ENCODE measurements around the gene PRKAR2B. TPM values are rescaled to one million over a fixed set of nuclear protein-coding genes. Genes with fewer than 3 reads are reported as not detected.

Gene PRKAR2B
- total RNA-seq, 1 experiment from 2014 or later: 15.1 TPM

DNA sequence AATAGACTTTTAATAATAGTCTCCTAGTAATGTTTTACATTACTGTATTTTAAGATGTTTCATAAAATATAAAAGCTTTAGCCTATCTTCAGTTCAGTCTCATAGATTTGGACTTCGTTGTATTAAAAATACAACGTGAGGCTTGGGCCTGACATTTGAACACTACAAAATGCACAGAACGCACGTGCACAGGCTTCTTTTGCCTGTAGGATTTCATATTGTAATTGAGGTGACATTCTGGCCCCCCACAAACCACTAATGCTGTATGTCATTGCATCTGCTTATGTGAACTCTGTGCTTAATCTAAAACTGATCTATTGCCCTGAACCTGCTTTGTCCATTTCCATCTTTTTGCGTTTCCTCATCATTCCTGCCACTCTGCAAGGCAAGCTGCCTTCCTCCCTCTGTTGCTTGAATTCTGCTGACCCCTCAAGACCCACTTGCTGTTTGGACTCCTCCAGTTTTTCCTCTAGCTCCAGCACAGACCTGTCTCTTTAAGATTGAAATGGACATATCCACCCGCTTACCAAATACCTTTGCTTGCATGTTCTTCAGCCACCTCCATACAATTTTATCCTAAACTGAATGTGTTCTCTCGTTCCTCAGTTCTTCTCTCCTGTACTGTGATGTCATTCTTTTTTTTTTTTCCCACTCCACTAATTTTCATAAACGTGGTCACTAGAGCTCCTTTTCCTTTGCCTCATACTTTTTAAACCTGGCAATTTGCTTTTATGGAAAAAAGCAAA lies 12.4 kb downstream of the PRKAR2B start:
- Histone ChIP-seq H3K4me3 (replicated peaks in 1 of 2; ENCODE audit: low read depth in 1 of 2, low read length in 2 of 2) (no peak overlapping the region), H3K9me2 (ENCODE audit: insufficient read depth) (no peaks in the 10 kb centered on the region), H3K27me3 (ENCODE audit: insufficient read depth, low read length) (no peaks in the 10 kb centered on the region), H4K20me1 (ENCODE audit: insufficient read depth) (no peaks in the 10 kb centered on the region), H3K79me2 (ENCODE audit: insufficient read depth, low read length) (no peaks in the 10 kb centered on the region), H3K27ac (ENCODE audit: low read depth, low read length) (no peak overlapping the region), H3K4me1 (ENCODE audit: control insufficient read depth in 1 of 2, insufficient read depth in 2 of 2, low read length in 2 of 2) (no peaks in the 10 kb centered on the region), H2AFZ (ENCODE audit: low read depth, low read length, poor library complexity, severe bottlenecking) (no peak overlapping the region), H3K9ac (ENCODE audit: low read length) (no peak overlapping the region), H3K36me3 (ENCODE audit: control insufficient read depth in 1 of 2, insufficient read depth in 2 of 2, low read length in 2 of 2) (no peaks in the 10 kb centered on the region), H3K9me3 (ENCODE audit: control insufficient read depth in 1 of 2, insufficient read depth in 1 of 2, low read depth in 1 of 2, low read length in 2 of 2) (no peaks in the 10 kb centered on the region), H3K4me2 (ENCODE audit: low read length) (no peak overlapping the region)
- DNase-seq (ENCODE audit: low read depth, low spot score): no peak
- ChIA-PET POLR2A (no interaction called here), RAD21 (ENCODE audit: low non-redundant PET in 1 of 2, low total read pairs in 2 of 2, uncharacterized antibody in 2 of 2, unreplicated experiment in 2 of 2) (no interaction called here), CTCF (interaction anchor here (1.3 kb wide), 1 partner anchor 8 kb away, joined by 3 read pairs; no protein-coding TSS in a partner anchor)
- TF ChIP-seq RAD21 (IDR thresholded peaks at IDR 0.05; ENCODE audit: low read depth): no peak
- no peak for TF ChIP-seq ELF1 (IDR thresholded peaks at IDR 0.05; ENCODE audit: borderline replicate concordance, low read depth)
- no peak for TF ChIP-seq EZH2 (IDR thresholded peaks at IDR 0.05)
- no TSS peak for BruUV-seq (replicated peaks)
- no peak for ATAC-seq
- intact Hi-C loops (cut with micrococcal nuclease): no loop called here

DNA sequence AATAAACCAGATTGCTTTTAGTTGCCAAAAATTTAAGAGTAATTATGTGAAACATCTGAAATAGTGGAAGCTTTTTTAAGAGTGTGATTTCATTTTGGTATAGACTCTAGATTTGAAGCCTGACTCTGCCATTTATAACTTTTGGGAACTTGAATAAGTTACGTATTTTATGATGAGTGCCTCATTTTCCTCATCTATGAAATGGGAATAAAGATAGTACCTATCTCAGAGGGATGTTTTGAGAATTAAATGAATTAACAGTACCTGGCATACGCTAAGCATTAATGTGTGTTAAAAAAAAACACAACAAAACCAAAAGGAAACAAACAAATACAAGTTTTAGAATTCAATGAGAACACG lies 12.9 kb downstream of the PRKAR2B start:
- no peak for TF ChIP-seq ZFX (IDR thresholded peaks at IDR 0.05)
- no peak for TF ChIP-seq ZNF274 (IDR thresholded peaks at IDR 0.05; ENCODE audit: low read depth, low read length)
- no peak for TF ChIP-seq SRF (IDR thresholded peaks at IDR 0.05; ENCODE audit: low read depth)
- TF ChIP-seq CEBPB (IDR thresholded peaks at IDR 0.05; ENCODE audit: low read depth): no peak
- no peak for TF ChIP-seq ELF1 (IDR thresholded peaks at IDR 0.05; ENCODE audit: borderline replicate concordance, low read depth)
- TF ChIP-seq TCF7L2 (IDR thresholded peaks at IDR 0.05; ENCODE audit: borderline replicate concordance, extremely low read depth, insufficient read depth, insufficient read length): no peak
- TF ChIP-seq, protein P1, sequence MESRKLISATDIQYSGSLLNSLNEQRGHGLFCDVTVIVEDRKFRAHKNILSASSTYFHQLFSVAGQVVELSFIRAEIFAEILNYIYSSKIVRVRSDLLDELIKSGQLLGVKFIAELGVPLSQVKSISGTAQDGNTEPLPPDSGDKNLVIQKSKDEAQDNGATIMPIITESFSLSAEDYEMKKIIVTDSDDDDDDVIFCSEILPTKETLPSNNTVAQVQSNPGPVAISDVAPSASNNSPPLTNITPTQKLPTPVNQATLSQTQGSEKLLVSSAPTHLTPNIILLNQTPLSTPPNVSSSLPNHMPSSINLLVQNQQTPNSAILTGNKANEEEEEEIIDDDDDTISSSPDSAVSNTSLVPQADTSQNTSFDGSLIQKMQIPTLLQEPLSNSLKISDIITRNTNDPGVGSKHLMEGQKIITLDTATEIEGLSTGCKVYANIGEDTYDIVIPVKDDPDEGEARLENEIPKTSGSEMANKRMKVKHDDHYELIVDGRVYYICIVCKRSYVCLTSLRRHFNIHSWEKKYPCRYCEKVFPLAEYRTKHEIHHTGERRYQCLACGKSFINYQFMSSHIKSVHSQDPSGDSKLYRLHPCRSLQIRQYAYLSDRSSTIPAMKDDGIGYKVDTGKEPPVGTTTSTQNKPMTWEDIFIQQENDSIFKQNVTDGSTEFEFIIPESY (IDR thresholded peaks at IDR 0.05; ENCODE audit: extremely low read depth, insufficient replicate concordance, low read length): no peak
- no peak for TF ChIP-seq POLR2A (IDR thresholded peaks at IDR 0.05; ENCODE audit: borderline replicate concordance, extremely low read depth, insufficient read depth, insufficient read length)
- TF ChIP-seq CBX3 (IDR thresholded peaks at IDR 0.05; ENCODE audit: low read depth): no peak
- no peak for TF ChIP-seq SIN3A (IDR thresholded peaks at IDR 0.05; ENCODE audit: low read depth)
- TF ChIP-seq RAD21 (IDR thresholded peaks at IDR 0.05; ENCODE audit: low read depth): no peak
- TF ChIP-seq, protein P2, sequence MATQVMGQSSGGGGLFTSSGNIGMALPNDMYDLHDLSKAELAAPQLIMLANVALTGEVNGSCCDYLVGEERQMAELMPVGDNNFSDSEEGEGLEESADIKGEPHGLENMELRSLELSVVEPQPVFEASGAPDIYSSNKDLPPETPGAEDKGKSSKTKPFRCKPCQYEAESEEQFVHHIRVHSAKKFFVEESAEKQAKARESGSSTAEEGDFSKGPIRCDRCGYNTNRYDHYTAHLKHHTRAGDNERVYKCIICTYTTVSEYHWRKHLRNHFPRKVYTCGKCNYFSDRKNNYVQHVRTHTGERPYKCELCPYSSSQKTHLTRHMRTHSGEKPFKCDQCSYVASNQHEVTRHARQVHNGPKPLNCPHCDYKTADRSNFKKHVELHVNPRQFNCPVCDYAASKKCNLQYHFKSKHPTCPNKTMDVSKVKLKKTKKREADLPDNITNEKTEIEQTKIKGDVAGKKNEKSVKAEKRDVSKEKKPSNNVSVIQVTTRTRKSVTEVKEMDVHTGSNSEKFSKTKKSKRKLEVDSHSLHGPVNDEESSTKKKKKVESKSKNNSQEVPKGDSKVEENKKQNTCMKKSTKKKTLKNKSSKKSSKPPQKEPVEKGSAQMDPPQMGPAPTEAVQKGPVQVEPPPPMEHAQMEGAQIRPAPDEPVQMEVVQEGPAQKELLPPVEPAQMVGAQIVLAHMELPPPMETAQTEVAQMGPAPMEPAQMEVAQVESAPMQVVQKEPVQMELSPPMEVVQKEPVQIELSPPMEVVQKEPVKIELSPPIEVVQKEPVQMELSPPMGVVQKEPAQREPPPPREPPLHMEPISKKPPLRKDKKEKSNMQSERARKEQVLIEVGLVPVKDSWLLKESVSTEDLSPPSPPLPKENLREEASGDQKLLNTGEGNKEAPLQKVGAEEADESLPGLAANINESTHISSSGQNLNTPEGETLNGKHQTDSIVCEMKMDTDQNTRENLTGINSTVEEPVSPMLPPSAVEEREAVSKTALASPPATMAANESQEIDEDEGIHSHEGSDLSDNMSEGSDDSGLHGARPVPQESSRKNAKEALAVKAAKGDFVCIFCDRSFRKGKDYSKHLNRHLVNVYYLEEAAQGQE (IDR thresholded peaks at IDR 0.05; ENCODE audit: low read depth): no peak
- TF ChIP-seq, protein P3, sequence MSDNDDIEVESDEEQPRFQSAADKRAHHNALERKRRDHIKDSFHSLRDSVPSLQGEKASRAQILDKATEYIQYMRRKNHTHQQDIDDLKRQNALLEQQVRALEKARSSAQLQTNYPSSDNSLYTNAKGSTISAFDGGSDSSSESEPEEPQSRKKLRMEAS (IDR thresholded peaks at IDR 0.05): no peak
- TF ChIP-seq POLR2AphosphoS5 (IDR thresholded peaks at IDR 0.05; ENCODE audit: low read depth, low read length): no peak
- intact Hi-C loops (cut with micrococcal nuclease): no loop called here
- H3K4me1 ChIP-seq (ENCODE audit: control insufficient read depth in 1 of 2, insufficient read depth in 2 of 2, low read length in 2 of 2): no peaks in the 10 kb centered on the region
- H2AFZ ChIP-seq (ENCODE audit: low read depth, low read length, poor library complexity, severe bottlenecking): no peak overlapping the region
- no peak overlapping the region for H3K4me2 ChIP-seq (ENCODE audit: low read length)
- no peaks in the 10 kb centered on the region for H3K27me3 ChIP-seq (ENCODE audit: insufficient read depth, low read length)
- POLR2A ChIA-PET: no interaction called here
- H3K36me3 ChIP-seq (ENCODE audit: control insufficient read depth in 1 of 2, insufficient read depth in 2 of 2, low read length in 2 of 2): no peaks in the 10 kb centered on the region
- ATAC-seq (no peak), DNase-seq (ENCODE audit: low read depth, low spot score) (no peak)
- H3K9ac ChIP-seq (ENCODE audit: low read length): no peak overlapping the region
- H3K4me3 ChIP-seq (replicated peaks in 1 of 2; ENCODE audit: low read depth in 1 of 2, low read length in 2 of 2): no peak overlapping the region
- no peaks in the 10 kb centered on the region for H3K9me3 ChIP-seq (ENCODE audit: control insufficient read depth in 1 of 2, insufficient read depth in 1 of 2, low read depth in 1 of 2, low read length in 2 of 2)
- CTCF ChIA-PET: interaction anchor here (1.3 kb wide), 1 partner anchor 9 kb away, joined by 3 read pairs; no protein-coding TSS in a partner anchor
- H3K79me2 ChIP-seq (ENCODE audit: insufficient read depth, low read length): no peaks in the 10 kb centered on the region
- RAD21 ChIA-PET (ENCODE audit: low non-redundant PET in 1 of 2, low total read pairs in 2 of 2, uncharacterized antibody in 2 of 2, unreplicated experiment in 2 of 2): no interaction called here
- no peaks in the 10 kb centered on the region for H4K20me1 ChIP-seq (ENCODE audit: insufficient read depth)
- no TSS peak for BruUV-seq (replicated peaks)
- no peaks in the 10 kb centered on the region for H3K9me2 ChIP-seq (ENCODE audit: insufficient read depth)
- no peak overlapping the region for H3K27ac ChIP-seq (ENCODE audit: low read depth, low read length)
